H9 (cell line): ENCODE results near the gene GRHL3. TPM values are rescaled to one million over a fixed set of nuclear protein-coding genes. Genes with fewer than 3 reads are reported as not detected.

Experiments used
- DNase-seq: peaks from one replicate; pipeline ENCODE4 v3.0.0-alpha.2; 2017
- H2AFZ ChIP-seq: one replicate; pipeline ENCODE4 v1.6.1; 2013; ENCODE audit warnings: mild to moderate bottlenecking, low read length, control low read depth, moderate library complexity
- H2AK5ac ChIP-seq: 2 replicates; pipeline ENCODE4 v1.6.1; 2013; ENCODE audit warnings: low read length, control low read depth, mixed read lengths; ENCODE audit not compliant: insufficient read length
- H2BK120ac ChIP-seq: one replicate; pipeline ENCODE4 v1.6.1; 2013; ENCODE audit warnings: low read depth, mild to moderate bottlenecking, low read length, control low read depth, inconsistent platforms; ENCODE audit not compliant: poor library complexity, severe bottlenecking
- H2BK12ac ChIP-seq: 2 replicates; pipeline ENCODE4 v1.6.1; 2013; ENCODE audit warnings: low read length, control low read depth, mixed read lengths, low read depth; ENCODE audit not compliant: insufficient read length
- H2BK15ac ChIP-seq: 2 replicates; pipeline ENCODE4 v1.6.1; 2013; ENCODE audit warnings: low read depth, low read length, control low read depth
- H2BK20ac ChIP-seq: one replicate; pipeline ENCODE4 v1.6.1; 2013; ENCODE audit warnings: low read depth, mild to moderate bottlenecking, low read length, control low read depth, inconsistent platforms; ENCODE audit not compliant: poor library complexity, severe bottlenecking
- H2BK5ac ChIP-seq: 2 replicates; pipeline ENCODE4 v1.6.1; 2013; ENCODE audit warnings: low read length, control low read depth, mixed read lengths; ENCODE audit not compliant: insufficient read length
- H3K14ac ChIP-seq: 2 replicates; pipeline ENCODE4 v1.6.1; 2013; ENCODE audit warnings: low read length, control low read depth; ENCODE audit not compliant: insufficient read depth
- H3K18ac ChIP-seq: 2 replicates; pipeline ENCODE4 v1.6.1; 2013; ENCODE audit warnings: low read depth, mild to moderate bottlenecking, mixed read lengths, low read length, control low read depth; ENCODE audit not compliant: insufficient read length
- H3K23ac ChIP-seq: 2 replicates; pipeline ENCODE4 v1.6.1; 2013; ENCODE audit warnings: low read length, control low read depth, mixed read lengths, low read depth; ENCODE audit not compliant: insufficient read length
- H3K23me2 ChIP-seq: 2 replicates; pipeline ENCODE4 v1.6.1; 2013; ENCODE audit warnings: low read depth, mild to moderate bottlenecking, mixed read lengths, low read length, control low read depth; ENCODE audit not compliant: insufficient read length, poor library complexity, severe bottlenecking
- H3K27ac ChIP-seq: 2 replicates; pipeline ENCODE4 v1.5.1; 2013; ENCODE audit warnings: low read length, control low read depth, mixed read lengths, low read depth; ENCODE audit not compliant: insufficient read length
- H3K27me3 ChIP-seq: 2 replicates; pipeline ENCODE4 v1.6.1; 2013; ENCODE audit warnings: low read length, control low read depth, inconsistent platforms; ENCODE audit not compliant: insufficient read depth
- H3K4ac ChIP-seq: 2 replicates; pipeline ENCODE4 v1.6.1; 2013; ENCODE audit warnings: low read depth, mild to moderate bottlenecking, control low read depth, inconsistent platforms, low read length, moderate library complexity
- H3K4me1 ChIP-seq: 2 replicates; pipeline ENCODE4 v1.6.1; 2013; ENCODE audit warnings: low read length, control low read depth, inconsistent platforms; ENCODE audit not compliant: insufficient read depth
- H3K4me2 ChIP-seq: 2 replicates; pipeline ENCODE4 v1.6.1; 2013; ENCODE audit warnings: low read length, control low read depth, mixed read lengths; ENCODE audit not compliant: insufficient read length, insufficient read depth
- H3K56ac ChIP-seq: 2 replicates; pipeline ENCODE4 v1.6.1; 2013; ENCODE audit warnings: low read depth, mild to moderate bottlenecking, mixed read lengths, low read length, control low read depth; ENCODE audit not compliant: insufficient read length
- H3K79me1 ChIP-seq: 2 replicates; pipeline ENCODE4 v1.6.1; 2013; ENCODE audit warnings: low read depth, mild to moderate bottlenecking, moderate library complexity, low read length, control low read depth, inconsistent platforms; ENCODE audit not compliant: insufficient read depth, poor library complexity, severe bottlenecking
- H3K79me2 ChIP-seq: 2 replicates; pipeline ENCODE4 v1.6.1; 2013; ENCODE audit warnings: low read length, control low read depth, inconsistent platforms; ENCODE audit not compliant: insufficient read depth
- H3K9ac ChIP-seq: 2 replicates; pipeline ENCODE4 v1.6.1; 2013; ENCODE audit warnings: low read length, control low read depth, mixed read lengths; ENCODE audit not compliant: insufficient read length; ENCODE audit errors: extremely low read depth
- H3K9me3 ChIP-seq: one replicate; pipeline ENCODE4 v1.6.1; 2013; ENCODE audit warnings: low read depth, low read length, inconsistent platforms; ENCODE audit not compliant: control insufficient read depth
- H3T11ph ChIP-seq: one replicate; pipeline ENCODE4 v1.6.1; 2013; ENCODE audit warnings: mild to moderate bottlenecking, low read length, control low read depth, inconsistent platforms
- H4K20me1 ChIP-seq: one replicate; pipeline ENCODE4 v1.6.1; 2013; ENCODE audit not compliant: control insufficient read depth, insufficient read length, insufficient read depth
- H4K5ac ChIP-seq: 2 replicates; pipeline ENCODE4 v1.6.1; 2013; ENCODE audit warnings: low read depth, mild to moderate bottlenecking, mixed read lengths, low read length, control low read depth; ENCODE audit not compliant: insufficient read length
- H4K8ac ChIP-seq: replicated peaks from 2 replicates; pipeline ENCODE4 v1.6.1; 2013; ENCODE audit warnings: low read length, control low read depth, mixed read lengths, low read depth; ENCODE audit not compliant: insufficient read length
- H4K91ac ChIP-seq: 2 replicates; pipeline ENCODE4 v1.6.1; 2013; ENCODE audit warnings: low read depth, mild to moderate bottlenecking, moderate library complexity, mixed read lengths, low read length, control low read depth; ENCODE audit not compliant: insufficient read length
- H3K27ac Mint-ChIP-seq, 3 experiments: 2 replicates in 2 of 3; 3 replicates in 1 of 3; pipeline ENCODE4 v1.8.0; 2020 to 2021; ENCODE audit warnings: mixed read lengths in 3 of 3, mild to moderate bottlenecking in 1 of 3, moderate library complexity in 1 of 3
- H3K27me3 Mint-ChIP-seq: 2 replicates; pipeline ENCODE4 v1.8.0; 2021; ENCODE audit warnings: low read depth, mild to moderate bottlenecking, moderate library complexity, mixed read lengths
- H3K36me3 Mint-ChIP-seq, 3 experiments: 2 replicates in 2 of 3; 3 replicates in 1 of 3; pipeline ENCODE4 v1.8.0; 2020 to 2021; ENCODE audit warnings: low read depth in 3 of 3, mixed read lengths in 3 of 3; ENCODE audit not compliant: insufficient read depth in 1 of 3
- H3K4me1 Mint-ChIP-seq, 2 experiments: 2 replicates each; pipeline ENCODE4 v1.8.0; 2020; ENCODE audit warnings: mixed read lengths in 2 of 2
- H3K4me3 Mint-ChIP-seq, 2 experiments: 2 replicates in 1 of 2; 3 replicates in 1 of 2; pipeline ENCODE4 v1.8.0; 2020 to 2021; ENCODE audit warnings: mild to moderate bottlenecking in 2 of 2, mixed read lengths in 2 of 2, moderate library complexity in 1 of 2
- H3K9me3 Mint-ChIP-seq, 2 experiments: 2 replicates in 1 of 2; 3 replicates in 1 of 2; pipeline ENCODE4 v1.8.0; 2020; ENCODE audit warnings: mild to moderate bottlenecking in 2 of 2, mixed read lengths in 2 of 2, moderate library complexity in 1 of 2
- CTCF ChIP-seq: fragments of 200-600 bp; sonication (generic); conservative IDR thresholded peaks from 3 replicates; pipeline ENCODE4 v1.8.0; 2021; ENCODE audit warnings: antibody characterized with exemption, mild to moderate bottlenecking
- WGBS: extraction: QIAGEN DNeasy Blood & Tissue Kit; methylation state at CpG from one replicate; pipeline ENCODE4 v1.1.7; 2013; ENCODE audit warnings: missing lambda C conversion rate, low lambda C conversion rate, mixed read lengths; ENCODE audit not compliant: insufficient read length; ENCODE audit errors: extremely low coverage; 5-methylcytosine and 5-hydroxymethylcytosine counted together
- total RNA-seq: library from RNA; stranded (reverse); gene quantifications from 2 replicates; pipeline ENCODE4 v1.2.1, GENCODE V29; 2021

Gene GRHL3
- total RNA-seq, 1 experiment from 2014 or later = 3.5 TPM

GRCh38 chr1:24393892-24394291 lies 74.7 kb downstream of the GRHL3 start:
- no peak overlapping the region for H3K27ac ChIP-seq
- H3K27ac Mint-ChIP-seq = peak overlapping the region in 2 of 3 experiments; percentile 26 to 49; a peak in 2 of 7 replicates
- no peak overlapping the region for H2AFZ ChIP-seq
- H4K20me1 ChIP-seq = no peaks in the 10 kb centered on the region
- no peaks in the 10 kb centered on the region for H3K27me3 Mint-ChIP-seq
- no peak overlapping the region for H2BK12ac ChIP-seq
- H4K8ac ChIP-seq = no peak overlapping the region
- H4K91ac ChIP-seq = no peak overlapping the region
- H4K5ac ChIP-seq = no peak overlapping the region
- H2BK15ac ChIP-seq = no peak overlapping the region
- H3K9me3 ChIP-seq = no peaks in the 10 kb centered on the region
- H3K4ac ChIP-seq = no peak overlapping the region
- no peak overlapping the region for H3K18ac ChIP-seq
- no peak overlapping the region for H2BK120ac ChIP-seq
- H3K79me2 ChIP-seq = no peaks in the 10 kb centered on the region
- no peak overlapping the region for H3K4me3 Mint-ChIP-seq
- H2BK5ac ChIP-seq = no peak overlapping the region
- H3K36me3 Mint-ChIP-seq = peaks cover 0 to 18% (median 9%) of the 10 kb centered on the region in 3 experiments; a peak in 3 of 7 replicates
- 0 out of 2 replicates have a peak, but pooled peaks cover 5% of the 10 kb centered on the region for H3K4me1 ChIP-seq
- H2BK20ac ChIP-seq = no peak overlapping the region
- H3K23me2 ChIP-seq = no peaks in the 10 kb centered on the region
- H3K79me1 ChIP-seq = no peaks in the 10 kb centered on the region
- no peaks in the 10 kb centered on the region for H3K9me3 Mint-ChIP-seq
- H3K9ac ChIP-seq = no peak overlapping the region
- H3T11ph ChIP-seq = no peak overlapping the region
- TF ChIP-seq CTCF = no peak
- no CpG with 5 or more reads among the region's 6 CpGs for WGBS
- no peak for DNase-seq
- peaks cover 31 to 33% of the 10 kb centered on the region in 2 experiments for H3K4me1 Mint-ChIP-seq
- H3K56ac ChIP-seq = no peak overlapping the region
- no peaks in the 10 kb centered on the region for H3K27me3 ChIP-seq
- H3K4me2 ChIP-seq = no peak overlapping the region
- no peak overlapping the region for H3K14ac ChIP-seq
- no peak overlapping the region for H2AK5ac ChIP-seq
- no peak overlapping the region for H3K23ac ChIP-seq
